ENCODE measurements around the gene ACER1.

ACER1 gene

DNA sequence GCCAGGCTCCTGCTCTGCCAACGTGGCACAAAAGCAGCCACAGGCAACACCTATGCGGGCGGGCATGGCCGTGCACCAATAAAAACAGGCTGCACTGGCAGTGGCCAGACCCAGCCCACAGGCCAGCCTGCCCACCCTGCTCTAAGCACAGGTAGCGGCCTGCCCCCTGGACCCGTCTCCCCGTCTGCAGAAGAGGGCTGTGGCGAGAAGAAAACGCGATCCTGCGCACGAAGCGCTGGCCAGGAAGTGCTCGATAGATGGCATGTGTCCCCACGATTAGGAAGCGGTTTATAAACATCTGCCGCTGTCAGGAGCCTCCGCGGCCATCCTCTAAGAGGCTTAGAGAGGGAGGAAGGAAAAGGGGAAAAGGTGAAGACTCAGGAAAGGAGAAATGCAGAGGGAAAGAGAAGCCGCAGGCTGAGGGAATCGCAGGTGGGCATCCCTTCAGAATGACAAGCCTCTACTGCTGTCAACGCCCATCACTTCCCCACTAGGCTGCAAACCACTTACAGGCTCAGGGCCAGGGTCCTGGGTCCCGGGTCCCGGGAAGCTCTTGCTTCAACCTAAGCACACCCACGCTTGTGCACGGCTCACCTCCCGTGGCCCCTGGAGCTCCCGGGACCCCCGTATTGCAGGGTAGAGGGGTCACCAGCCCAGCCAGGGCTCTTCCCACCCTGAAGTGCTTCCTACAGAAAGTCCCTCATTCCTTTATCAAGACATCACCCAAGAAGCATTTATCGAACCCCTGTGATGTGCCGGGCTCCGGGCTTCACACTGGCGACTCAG, 64.1 kb downstream of the ACER1 start:
- TF ChIP-seq ZNF214 (tag by site-specific recombination; IDR thresholded peaks at IDR 0.05; ENCODE audit: borderline replicate concordance): no peak
- peaks cover 22 to 40% of the 10 kb centered on the region in 2 experiments; a peak in 2 of 3 replicates for H3K36me3 ChIP-seq (ENCODE audit: control insufficient read depth in 2 of 2, insufficient read depth in 1 of 2, low read length in 2 of 2)
- no peak overlapping the region for H3K27ac ChIP-seq (ENCODE audit: extremely low read depth, low read depth, low read length)
- H3K4me1 ChIP-seq (ENCODE audit: control insufficient read depth, insufficient read depth, low read length): peaks cover 20% of the 10 kb centered on the region
- ChIA-PET CTCF (no interaction called here), POLR2A (no interaction called here)
- H3K4me3 ChIP-seq (ENCODE audit: low read depth, low read length): no peak overlapping the region
- no peaks in the 10 kb centered on the region for H3K9me3 ChIP-seq (ENCODE audit: control insufficient read depth, insufficient read depth, low read depth, low read length)

GRCh38 chr19:6268382-6268771, 65.0 kb downstream of the ACER1 start:
- H3K36me3 ChIP-seq (ENCODE audit: control insufficient read depth in 2 of 2, insufficient read depth in 1 of 2, low read length in 2 of 2): peaks cover 22 to 43% of the 10 kb centered on the region in 2 experiments; a peak in 2 of 3 replicates

DNA sequence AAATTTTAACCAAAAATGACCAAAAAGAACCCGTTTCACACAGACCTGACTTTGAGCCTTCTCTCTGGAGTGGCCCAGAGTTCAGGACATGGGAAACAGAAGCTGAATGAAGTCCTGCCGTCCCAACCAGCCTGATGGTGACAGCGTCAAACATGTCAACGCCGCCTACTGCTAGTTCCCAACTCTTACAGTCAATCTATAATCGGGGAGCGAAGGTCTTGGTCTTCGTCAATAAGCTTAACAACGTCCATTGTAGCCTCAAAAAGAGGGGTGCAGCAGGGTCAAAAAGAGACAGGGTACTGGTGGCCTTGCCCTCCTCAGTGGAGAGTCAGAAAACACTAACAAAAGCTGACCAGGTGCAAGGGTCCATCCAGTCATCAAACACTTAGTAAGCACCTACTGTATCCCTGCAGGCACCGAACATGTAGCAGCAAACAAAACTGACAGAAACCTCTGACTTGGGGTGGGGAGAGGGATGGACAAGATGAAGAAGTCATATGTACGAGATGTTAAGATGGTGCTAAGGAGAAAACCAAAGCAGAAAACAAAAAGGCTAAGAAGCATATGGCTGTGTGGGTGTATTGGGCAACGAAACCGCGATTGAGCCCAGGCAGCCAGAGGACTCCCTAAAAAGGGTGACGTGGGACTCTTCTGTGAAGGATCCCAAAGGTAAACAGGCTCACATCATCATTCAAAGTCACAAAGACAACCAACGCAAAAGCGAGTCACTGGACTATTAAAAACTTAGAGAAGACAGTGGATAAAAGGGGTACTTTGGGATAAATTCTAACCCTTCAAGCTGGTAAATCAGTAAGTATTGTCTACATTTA, 65.6 kb downstream of the ACER1 start:
- no peak overlapping the region for H3K4me3 ChIP-seq (ENCODE audit: low read depth, low read length)
- ChIA-PET CTCF (interaction anchor here (0.7 to 1.2 kb wide), 2 partner anchors 50 to 541 kb away, joined by 3 to 4 read pairs; no protein-coding TSS in a partner anchor), POLR2A (no interaction called here)
- peaks cover 9% of the 10 kb centered on the region for H3K4me1 ChIP-seq (ENCODE audit: control insufficient read depth, insufficient read depth, low read length)
- peaks cover 22 to 46% of the 10 kb centered on the region in 2 experiments; a peak in 2 of 3 replicates for H3K36me3 ChIP-seq (ENCODE audit: control insufficient read depth in 2 of 2, insufficient read depth in 1 of 2, low read length in 2 of 2)
- TF ChIP-seq ZBTB8A (tag by site-specific recombination; IDR thresholded peaks at IDR 0.05) (0 out of 2 replicates have a peak, but pooled peaks have one; percentile 39), YY1 (tag by site-specific recombination; IDR thresholded peaks at IDR 0.05) (no peak), INSM2 (tag by site-specific recombination; IDR thresholded peaks at IDR 0.05) (no peak), BCL11A (tag by site-specific recombination; IDR thresholded peaks at IDR 0.05; ENCODE audit: low read depth) (no peak)
- no peaks in the 10 kb centered on the region for H3K9me3 ChIP-seq (ENCODE audit: control insufficient read depth, insufficient read depth, low read depth, low read length)
- H3K27ac ChIP-seq (ENCODE audit: extremely low read depth, low read depth, low read length): no peak overlapping the region

More at GRCh38 chr19:6268382-6268771, 65.0 kb downstream of the ACER1 start:
- Histone ChIP-seq H3K27ac (ENCODE audit: extremely low read depth, low read depth, low read length) (no peak overlapping the region), H3K9me3 (ENCODE audit: control insufficient read depth, insufficient read depth, low read depth, low read length) (no peaks in the 10 kb centered on the region), H3K4me3 (ENCODE audit: low read depth, low read length) (no peak overlapping the region), H3K4me1 (ENCODE audit: control insufficient read depth, insufficient read depth, low read length) (peaks cover 15% of the 10 kb centered on the region)
- ChIA-PET CTCF (interaction anchor here (1.2 kb wide), 1 partner anchor 50 kb away, joined by 3 read pairs; no protein-coding TSS in a partner anchor), POLR2A (no interaction called here)
- TF ChIP-seq ZNF626 (tag by site-specific recombination; IDR thresholded peaks at IDR 0.05) (no peak), ZNF175 (tag by site-specific recombination; IDR thresholded peaks at IDR 0.05) (no peak), ZNF155 (tag by site-specific recombination; IDR thresholded peaks at IDR 0.05) (no peak), ZNF610 (tag by site-specific recombination; IDR thresholded peaks at IDR 0.05; ENCODE audit: borderline replicate concordance) (no peak), ZNF707 (tag by site-specific recombination; IDR thresholded peaks at IDR 0.05) (no peak), ZNF391 (tag by site-specific recombination; IDR thresholded peaks at IDR 0.05; ENCODE audit: borderline replicate concordance, low read depth) (no peak), ZNF366 (tag by site-specific recombination; conservative IDR thresholded peaks at IDR 0.05) (no peak), SP7 (tag by site-specific recombination; IDR thresholded peaks at IDR 0.05) (no peak), ZNF214 (tag by site-specific recombination; IDR thresholded peaks at IDR 0.05; ENCODE audit: borderline replicate concordance) (no peak)
- TF ChIP-seq, protein P1, sequence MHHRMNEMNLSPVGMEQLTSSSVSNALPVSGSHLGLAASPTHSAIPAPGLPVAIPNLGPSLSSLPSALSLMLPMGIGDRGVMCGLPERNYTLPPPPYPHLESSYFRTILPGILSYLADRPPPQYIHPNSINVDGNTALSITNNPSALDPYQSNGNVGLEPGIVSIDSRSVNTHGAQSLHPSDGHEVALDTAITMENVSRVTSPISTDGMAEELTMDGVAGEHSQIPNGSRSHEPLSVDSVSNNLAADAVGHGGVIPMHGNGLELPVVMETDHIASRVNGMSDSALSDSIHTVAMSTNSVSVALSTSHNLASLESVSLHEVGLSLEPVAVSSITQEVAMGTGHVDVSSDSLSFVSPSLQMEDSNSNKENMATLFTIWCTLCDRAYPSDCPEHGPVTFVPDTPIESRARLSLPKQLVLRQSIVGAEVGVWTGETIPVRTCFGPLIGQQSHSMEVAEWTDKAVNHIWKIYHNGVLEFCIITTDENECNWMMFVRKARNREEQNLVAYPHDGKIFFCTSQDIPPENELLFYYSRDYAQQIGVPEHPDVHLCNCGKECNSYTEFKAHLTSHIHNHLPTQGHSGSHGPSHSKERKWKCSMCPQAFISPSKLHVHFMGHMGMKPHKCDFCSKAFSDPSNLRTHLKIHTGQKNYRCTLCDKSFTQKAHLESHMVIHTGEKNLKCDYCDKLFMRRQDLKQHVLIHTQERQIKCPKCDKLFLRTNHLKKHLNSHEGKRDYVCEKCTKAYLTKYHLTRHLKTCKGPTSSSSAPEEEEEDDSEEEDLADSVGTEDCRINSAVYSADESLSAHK (tag by site-specific recombination; IDR thresholded peaks at IDR 0.05): no peak
